Measurements from ENCODE around the gene BFSP2.
"Not testable (repeated sequence)": the region's sequence is repeated elsewhere in the genome, so short reads cannot be mapped to it uniquely, and the experiment has no call there.

The BFSP2 gene

GRCh38 chr3:133512416-133513089 is 112.7 kb downstream of the BFSP2 start:
- no peak for DNase-seq (ENCODE audit: low read depth in 1 of 2, low spot score in 1 of 2)

- DNase-seq (ENCODE audit: low read depth in 1 of 2, low spot score in 1 of 2), result no peak
These were observed 114.6 kb downstream of the BFSP2 start for GRCh38 chr3:133514418-133514817.

- no peak for DNase-seq (ENCODE audit: low read depth in 1 of 2, low spot score in 1 of 2)
These were observed 115.3 kb downstream of the BFSP2 start for GRCh38 chr3:133515127-133515526.

GRCh38 chr3:133520286-133520685 is 120.4 kb downstream of the BFSP2 start:
- no peak for DNase-seq (ENCODE audit: low read depth in 1 of 2, low spot score in 1 of 2)

- DNase-seq (ENCODE audit: low read depth in 1 of 2, low spot score in 1 of 2), result not testable (repeated sequence)
These were observed 121.1 kb downstream of the BFSP2 start for GRCh38 chr3:133520938-133521337.

- DNase-seq (ENCODE audit: low read depth in 1 of 2, low spot score in 1 of 2), result no peak
These were observed 122.1 kb downstream of the BFSP2 start for GRCh38 chr3:133521946-133522345.

GRCh38 chr3:133523758-133524157 is 123.9 kb downstream of the BFSP2 start:
- not testable (repeated sequence) for DNase-seq (ENCODE audit: low read depth in 1 of 2, low spot score in 1 of 2)
